HepG2 (cell line): Measurements from ENCODE around the gene EYA3. TPM values are rescaled to one million over a fixed set of nuclear protein-coding genes. Genes with fewer than 3 reads are reported as not detected.
A peak's percentile ranks its signal among the peaks of the same experiment; 100 is the strongest.

Experiments
- CAMTA2 ChIP-seq: sonication (generic); formaldehyde crosslinking; IDR thresholded peaks from 2 replicates; pipeline ENCODE4 v1.4.0; 2020; ENCODE audit warnings: mild to moderate bottlenecking, missing genetic modification reagents, borderline replicate concordance
- CCDC6 ChIP-seq: sonication (generic); formaldehyde crosslinking; IDR thresholded peaks from 2 replicates; pipeline ENCODE4 v1.8.1; 2022; ENCODE audit warnings: mild to moderate bottlenecking, missing genetic modification reagents, moderate library complexity
- ELF3 ChIP-seq: IDR thresholded peaks from 2 replicates; pipeline ENCODE4 v1.6.1; 2016; ENCODE audit warnings: missing genetic modification reagents, missing compliant biosample characterization
- GATA4 ChIP-seq: sonication (generic); IDR thresholded peaks from 2 replicates; pipeline ENCODE4 v1.6.1; 2016; ENCODE audit warnings: antibody characterized with exemption, low read depth, borderline replicate concordance
- HMGA1 ChIP-seq: sonication (generic); formaldehyde crosslinking; conservative IDR thresholded peaks from 2 replicates; pipeline ENCODE4 v1.4.0; 2020; ENCODE audit warnings: missing genetic modification reagents
- MLLT10 ChIP-seq: sonication (generic); formaldehyde crosslinking; IDR thresholded peaks from 2 replicates; pipeline ENCODE4 v1.4.0; 2020; ENCODE audit warnings: missing genetic modification reagents
- MYC ChIP-seq: sonication (generic); formaldehyde crosslinking; IDR thresholded peaks from 2 replicates; pipeline ENCODE4 v1.9.0; 2021; ENCODE audit warnings: missing genetic modification reagents, borderline replicate concordance
- PHF21A ChIP-seq: sonication (generic); formaldehyde crosslinking; IDR thresholded peaks from 2 replicates; pipeline ENCODE4 v1.5.0; 2020; ENCODE audit warnings: mild to moderate bottlenecking, missing genetic modification reagents
- POLR2AphosphoS5 ChIP-seq: IDR thresholded peaks from 2 replicates; pipeline ENCODE4 v1.6.1; 2012; ENCODE audit warnings: low read depth, low read length
- RFXANK ChIP-seq: IDR thresholded peaks from 2 replicates; pipeline ENCODE4 v1.6.1; 2016
- RXRB ChIP-seq: IDR thresholded peaks from 2 replicates; pipeline ENCODE4 v1.6.1; 2016; ENCODE audit warnings: borderline replicate concordance, missing genetic modification reagents, missing compliant biosample characterization
- SMAD3 ChIP-seq: sonication (generic); formaldehyde crosslinking; IDR thresholded peaks from 2 replicates; pipeline ENCODE4 v1.4.0; 2020; ENCODE audit warnings: missing genetic modification reagents
- SMYD3 ChIP-seq: sonication (generic); formaldehyde crosslinking; IDR thresholded peaks from 2 replicates; pipeline ENCODE4 v1.8.1; 2023; ENCODE audit warnings: mild to moderate bottlenecking, missing genetic modification reagents
- TBX3 ChIP-seq: fragments of 450-650 bp; IDR thresholded peaks from 2 replicates; pipeline ENCODE4 v1.6.1; 2017; ENCODE audit warnings: antibody characterized with exemption, mild to moderate bottlenecking, inconsistent platforms, borderline replicate concordance
- YEATS2 ChIP-seq: sonication (generic); formaldehyde crosslinking; IDR thresholded peaks from 2 replicates; pipeline ENCODE4 v1.4.0; 2020; ENCODE audit warnings: missing genetic modification reagents, borderline replicate concordance
- ZBTB8A ChIP-seq: sonication (generic); formaldehyde crosslinking; IDR thresholded peaks from 2 replicates; pipeline ENCODE4 v1.4.0; 2020; ENCODE audit warnings: mild to moderate bottlenecking, low read depth, missing genetic modification reagents, borderline replicate concordance
- ZNF224 ChIP-seq: sonication (generic); formaldehyde crosslinking; IDR thresholded peaks from 2 replicates; pipeline ENCODE4 v1.5.0; 2020; ENCODE audit warnings: mild to moderate bottlenecking, missing genetic modification reagents
- ZNF260 ChIP-seq: sonication (generic); formaldehyde crosslinking; IDR thresholded peaks from 2 replicates; pipeline ENCODE4 v1.4.0; 2020; ENCODE audit warnings: missing genetic modification reagents, low read depth, mild to moderate bottlenecking, borderline replicate concordance
- ZNF446 ChIP-seq: sonication (generic); formaldehyde crosslinking; IDR thresholded peaks from 2 replicates; pipeline ENCODE4 v1.5.0; 2020; ENCODE audit warnings: mild to moderate bottlenecking, missing genetic modification reagents
- ZNF687 ChIP-seq: sonication (generic); formaldehyde crosslinking; IDR thresholded peaks from 2 replicates; pipeline ENCODE4 v1.5.1; 2020; ENCODE audit warnings: mild to moderate bottlenecking, missing genetic modification reagents, moderate library complexity
- ZNF776 ChIP-seq: sonication (generic); formaldehyde crosslinking; IDR thresholded peaks from 2 replicates; pipeline ENCODE4 v1.4.0; 2020; ENCODE audit warnings: mild to moderate bottlenecking, missing genetic modification reagents
- ZNF790 ChIP-seq: sonication (generic); formaldehyde crosslinking; IDR thresholded peaks from 2 replicates; pipeline ENCODE4 v1.8.0; 2022; ENCODE audit warnings: missing genetic modification reagents, mild to moderate bottlenecking, borderline replicate concordance
- ZNF879 ChIP-seq: sonication (generic); formaldehyde crosslinking; IDR thresholded peaks from 2 replicates; pipeline ENCODE4 v1.8.1; 2023; ENCODE audit warnings: missing genetic modification reagents
- polyA plus RNA-seq, 8 experiments: library from polyadenylated mRNA; depleted of rRNA in 3 of 8; stranded (reverse) in 7 of 8; unstranded in 1 of 8; fragments of >200 nt; fragmentation: Illumina TruSeq in 4 of 8; extraction: Trizol in 4 of 8; gene quantifications; 2 replicates each; pipeline versions ENCODE4 v1.2.1 to v1.2.3, GENCODE V29; 2011 to 2016; ENCODE audit warnings: low read depth in 4 of 8, missing spikeins in 1 of 8, mixed read lengths in 1 of 8; ENCODE audit not compliant: insufficient read depth in 1 of 8
- total RNA-seq, 5 experiments: library from RNA; depleted of rRNA; stranded (reverse); fragments of >200 nt; fragmentation: Illumina TruSeq; extraction: Trizol; gene quantifications; 2 replicates each; pipeline ENCODE4 v1.2.3, GENCODE V29; 2016; ENCODE audit warnings: low read depth in 1 of 5
- TF ChIP-seq, protein P1 (sequence below): sonication (generic); formaldehyde crosslinking; IDR thresholded peaks from 2 replicates; pipeline ENCODE4 v1.4.0; 2020; ENCODE audit warnings: missing genetic modification reagents

Gene EYA3
- total and polyA plus RNA-seq, 2 of the 13 experiments (the other 11 are each of a cell fraction or from before 2014, with no cell fraction given), result 13.9 to 19.7 TPM

- TF ChIP-seq ZNF687 (CRISPR knock-in tag) (peak; percentile 99), CCDC6 (peak; percentile 77; the same call in 1 of the 2 replicates), ZNF260 (CRISPR knock-in tag) (no peak), CAMTA2 (CRISPR knock-in tag) (no peak), MYC (CRISPR knock-in tag) (peak; percentile 74), HMGA1 (CRISPR knock-in tag) (no peak), TBX3 (peak; percentile 76), ELF3 (CRISPR knock-in tag) (peak; percentile 70), SMAD3 (CRISPR knock-in tag) (peak; percentile 54; the same call in 1 of the 2 replicates), PHF21A (CRISPR knock-in tag) (no peak), SMYD3 (CRISPR knock-in tag) (no peak), ZNF776 (no peak), ZNF879 (CRISPR knock-in tag) (no peak), ZNF224 (CRISPR knock-in tag) (peak; percentile 27; the same call in 1 of the 2 replicates), POLR2AphosphoS5 (peak; percentile 93), RFXANK (CRISPR knock-in tag) (no peak), ZNF446 (CRISPR knock-in tag) (no peak), GATA4 (no peak), ZNF790 (CRISPR knock-in tag) (no peak), RXRB (CRISPR knock-in tag) (peak; percentile 51; the same call in 1 of the 2 replicates), ZBTB8A (no peak), YEATS2 (CRISPR knock-in tag) (peak; percentile 81), MLLT10 (CRISPR knock-in tag) (no peak)
- TF ChIP-seq, protein P1, sequence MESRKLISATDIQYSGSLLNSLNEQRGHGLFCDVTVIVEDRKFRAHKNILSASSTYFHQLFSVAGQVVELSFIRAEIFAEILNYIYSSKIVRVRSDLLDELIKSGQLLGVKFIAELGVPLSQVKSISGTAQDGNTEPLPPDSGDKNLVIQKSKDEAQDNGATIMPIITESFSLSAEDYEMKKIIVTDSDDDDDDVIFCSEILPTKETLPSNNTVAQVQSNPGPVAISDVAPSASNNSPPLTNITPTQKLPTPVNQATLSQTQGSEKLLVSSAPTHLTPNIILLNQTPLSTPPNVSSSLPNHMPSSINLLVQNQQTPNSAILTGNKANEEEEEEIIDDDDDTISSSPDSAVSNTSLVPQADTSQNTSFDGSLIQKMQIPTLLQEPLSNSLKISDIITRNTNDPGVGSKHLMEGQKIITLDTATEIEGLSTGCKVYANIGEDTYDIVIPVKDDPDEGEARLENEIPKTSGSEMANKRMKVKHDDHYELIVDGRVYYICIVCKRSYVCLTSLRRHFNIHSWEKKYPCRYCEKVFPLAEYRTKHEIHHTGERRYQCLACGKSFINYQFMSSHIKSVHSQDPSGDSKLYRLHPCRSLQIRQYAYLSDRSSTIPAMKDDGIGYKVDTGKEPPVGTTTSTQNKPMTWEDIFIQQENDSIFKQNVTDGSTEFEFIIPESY, result no peak
Observed at GRCh38 chr1:28088168-28088961, at the start of gene EYA3 (continued).
